IPS-NIHi11 (cell line): Measurements from ENCODE around the gene PTPRG.

ENCODE experiments used
- DNase-seq: peaks from one replicate; pipeline ENCODE4 v3.0.0; 2012; ENCODE audit warnings: mixed read lengths, low spot score

The PTPRG gene

DNA sequence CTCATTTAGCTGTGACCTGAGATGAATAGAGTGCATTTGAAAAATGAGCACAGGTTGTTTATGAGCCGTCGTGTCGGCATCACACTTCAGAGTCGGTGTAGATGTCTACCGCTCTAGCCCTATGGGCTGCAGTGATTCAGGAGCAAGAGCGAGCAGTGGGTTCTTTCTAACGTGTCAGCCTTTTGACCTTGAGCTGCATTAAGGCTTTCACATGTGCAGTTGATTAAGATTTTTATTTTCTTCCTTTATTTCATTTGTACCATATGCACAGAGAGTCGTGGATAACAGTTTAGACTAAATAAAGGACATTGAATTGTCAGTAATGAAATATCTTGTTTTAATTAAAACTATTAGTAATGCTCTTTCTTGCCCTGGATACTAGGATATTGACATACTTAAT lies 368.2 kb downstream of the PTPRG start:
- no peak for DNase-seq

DNA sequence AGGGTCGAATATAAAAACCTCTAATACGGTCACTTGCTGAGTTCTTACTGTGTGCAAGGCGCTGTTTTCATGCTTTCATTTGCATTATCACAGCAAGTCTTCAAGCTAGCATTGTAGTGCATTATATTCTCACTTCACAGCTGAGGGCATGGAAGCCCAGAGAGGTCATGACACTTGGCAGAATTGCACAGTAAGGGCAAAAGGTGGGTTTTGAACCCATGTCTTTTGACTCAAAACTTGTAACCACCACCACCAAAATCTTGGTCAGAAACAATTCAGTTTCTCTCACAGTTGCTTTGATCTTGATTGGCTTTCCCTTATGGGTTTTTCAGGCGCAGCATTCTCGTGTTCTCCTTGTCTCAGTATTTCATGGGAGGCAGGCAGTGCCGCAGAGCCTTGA lies 371.1 kb downstream of the PTPRG start:
- no peak for DNase-seq

DNA sequence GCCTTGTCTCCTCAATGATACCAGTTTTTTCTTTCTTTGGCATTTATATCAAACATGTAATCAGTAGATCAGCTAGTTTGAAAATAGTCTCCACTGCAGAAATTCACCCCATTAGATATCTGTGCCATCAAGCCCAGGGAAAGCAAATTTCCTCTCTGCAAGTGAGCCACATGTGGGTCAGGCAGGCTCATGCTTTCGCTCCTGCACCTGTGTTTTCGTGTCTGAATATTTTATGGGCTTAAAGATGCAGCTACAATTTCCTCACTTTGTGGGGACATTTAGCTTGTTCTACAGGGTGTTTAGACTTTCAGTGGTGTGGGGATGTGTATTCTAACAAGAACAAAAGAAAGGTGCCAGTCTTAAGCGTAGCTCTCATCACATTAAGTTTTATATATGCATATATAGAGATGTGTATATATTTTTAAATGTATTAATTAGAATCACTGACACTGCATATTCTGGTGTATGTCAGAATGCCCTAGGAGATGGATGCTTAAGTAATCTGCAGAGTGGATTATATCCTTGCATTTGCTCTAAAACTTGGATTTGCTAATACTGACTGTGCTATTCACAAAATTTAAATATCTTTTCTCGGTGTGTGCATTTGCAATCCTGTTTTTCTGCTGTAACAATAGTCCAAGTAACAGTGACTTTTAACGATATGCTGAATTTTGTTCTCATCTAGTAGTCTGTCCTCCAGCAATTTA lies 372.6 kb downstream of the PTPRG start:
- DNase-seq: no peak

DNA sequence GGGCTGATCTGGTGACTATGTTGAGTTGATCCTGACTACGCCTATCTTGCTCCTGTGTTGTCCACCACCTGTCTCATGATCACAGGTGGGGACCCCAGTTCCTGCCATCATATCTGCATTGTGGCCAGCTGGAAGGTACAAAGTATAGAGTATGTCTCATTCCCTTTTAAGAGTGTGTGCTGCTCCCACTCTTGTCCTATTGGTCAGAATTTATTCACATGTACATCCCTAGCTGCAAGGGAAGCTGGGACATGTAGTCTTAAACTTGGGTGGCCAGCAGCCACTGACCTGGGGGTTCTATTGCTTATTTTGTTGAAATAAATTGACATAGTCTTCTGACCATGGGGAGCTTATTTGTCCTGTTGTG lies 373.1 kb downstream of the PTPRG start:
- no peak for DNase-seq

DNA sequence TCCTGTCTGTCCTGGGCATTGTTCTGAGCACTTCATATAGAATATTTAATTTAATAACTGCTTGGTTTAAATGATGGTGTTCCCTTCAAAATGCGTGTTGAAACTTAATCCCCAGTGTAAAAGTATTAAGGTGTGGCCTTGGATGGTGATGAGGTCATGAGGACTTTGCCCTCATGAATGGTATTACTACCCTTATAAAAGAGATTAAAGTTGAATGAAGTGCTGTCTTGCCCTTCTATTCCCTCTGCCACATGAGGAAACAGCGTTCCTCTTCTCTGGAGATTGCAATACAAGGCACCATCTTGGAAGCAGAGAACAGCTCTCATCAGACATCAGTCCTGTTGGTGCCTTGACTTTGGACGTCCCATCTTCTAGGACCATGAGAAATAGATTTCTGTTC lies 374.4 kb downstream of the PTPRG start:
- DNase-seq: no peak

DNA sequence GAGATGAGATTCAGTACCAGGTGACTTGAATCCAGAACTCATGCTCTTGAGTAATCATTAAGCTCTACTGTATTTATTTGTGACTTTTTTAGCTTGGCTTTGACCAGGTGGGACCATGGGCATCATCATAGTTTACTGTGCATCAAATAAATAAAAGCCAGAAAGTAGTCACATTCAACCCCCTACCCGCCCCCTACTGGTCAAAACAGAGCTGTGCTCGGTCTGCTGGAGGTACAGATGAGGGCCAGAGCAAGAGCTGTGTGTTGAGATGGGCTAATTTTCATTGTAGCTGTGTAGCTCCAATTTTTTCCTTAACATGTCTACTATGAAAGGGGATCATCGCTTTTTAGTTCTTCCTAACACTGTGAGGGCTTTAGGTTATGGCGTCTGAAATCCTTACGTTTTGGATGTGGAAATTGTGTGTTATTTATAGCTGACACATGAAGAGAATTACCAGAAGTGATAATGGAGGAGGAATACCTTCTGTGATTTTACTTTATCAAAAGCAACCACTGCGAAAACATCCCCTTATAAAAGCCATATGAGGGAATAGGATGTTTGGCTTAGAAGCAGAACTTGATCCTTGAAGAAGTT lies 375.1 kb downstream of the PTPRG start:
- peak; percentile 49 for DNase-seq

DNA sequence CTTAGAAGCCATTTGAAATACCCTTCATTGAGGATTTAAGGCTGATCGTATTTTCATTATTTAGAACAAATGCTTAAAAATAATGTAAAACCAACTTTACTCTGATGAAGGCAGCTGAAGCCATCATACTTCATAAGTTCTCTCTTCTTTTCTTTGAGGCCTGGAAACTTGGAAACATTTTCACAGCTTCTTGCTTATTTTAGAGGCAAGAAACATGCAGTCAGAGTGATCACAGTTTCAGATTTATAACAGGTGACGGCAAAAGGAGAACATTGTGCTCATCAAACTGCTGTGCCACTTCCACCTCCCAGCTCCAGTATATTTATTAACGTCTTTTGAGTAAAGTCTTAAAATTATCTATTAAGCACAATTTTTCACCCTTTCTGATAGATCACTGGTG lies 376.1 kb downstream of the PTPRG start:
- no peak for DNase-seq

DNA sequence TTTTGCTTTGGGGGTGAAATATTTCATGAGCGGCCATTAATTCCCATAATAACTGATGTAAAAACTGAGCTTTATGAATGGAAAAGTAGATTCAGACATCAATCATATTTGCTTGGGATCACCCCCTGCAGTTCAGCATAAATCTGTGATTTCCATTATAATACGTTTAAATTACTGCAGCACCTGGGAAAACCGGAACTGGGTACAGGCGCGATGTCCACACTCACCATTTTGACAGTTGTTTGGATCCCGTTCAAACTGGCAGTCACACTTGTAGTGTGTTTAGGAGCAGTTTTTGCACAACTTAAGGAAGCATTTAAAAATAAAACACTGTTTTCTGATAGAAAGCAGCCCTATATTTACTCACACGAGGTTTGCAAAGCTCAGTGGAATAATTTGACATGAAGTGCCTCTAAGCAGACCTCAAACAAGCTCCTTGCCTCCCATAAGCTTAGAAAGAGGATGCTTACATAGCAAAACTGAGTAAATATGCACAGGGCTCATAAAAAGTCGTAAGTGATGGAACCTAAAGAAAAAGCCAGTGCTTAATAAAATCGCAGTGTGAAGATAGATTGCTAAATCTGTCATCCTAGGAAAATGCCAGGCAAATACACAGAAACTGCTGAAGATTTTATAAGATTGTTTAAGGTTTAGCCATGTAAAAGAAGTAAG lies 377.6 kb downstream of the PTPRG start:
- DNase-seq: no peak

DNA sequence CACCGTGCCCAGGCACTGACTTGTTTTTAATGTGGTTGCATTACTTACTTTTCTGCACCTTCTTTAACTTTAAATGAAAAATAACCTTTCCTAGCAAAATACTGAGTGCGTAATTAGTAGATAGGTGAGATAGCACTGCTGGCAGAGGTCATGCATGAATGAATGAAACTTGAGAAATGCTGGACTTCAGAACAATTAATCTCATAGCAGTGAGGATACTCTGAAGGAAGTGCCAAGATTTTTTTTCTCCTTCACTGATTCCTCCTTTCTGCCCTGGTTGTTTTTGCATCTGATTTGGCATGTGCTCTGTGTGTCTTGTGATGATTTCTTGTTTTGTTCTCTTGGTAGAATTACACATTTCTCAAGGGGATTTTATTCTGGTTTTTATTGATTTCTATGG lies 378.9 kb downstream of the PTPRG start:
- peak; percentile 19 for DNase-seq

DNA sequence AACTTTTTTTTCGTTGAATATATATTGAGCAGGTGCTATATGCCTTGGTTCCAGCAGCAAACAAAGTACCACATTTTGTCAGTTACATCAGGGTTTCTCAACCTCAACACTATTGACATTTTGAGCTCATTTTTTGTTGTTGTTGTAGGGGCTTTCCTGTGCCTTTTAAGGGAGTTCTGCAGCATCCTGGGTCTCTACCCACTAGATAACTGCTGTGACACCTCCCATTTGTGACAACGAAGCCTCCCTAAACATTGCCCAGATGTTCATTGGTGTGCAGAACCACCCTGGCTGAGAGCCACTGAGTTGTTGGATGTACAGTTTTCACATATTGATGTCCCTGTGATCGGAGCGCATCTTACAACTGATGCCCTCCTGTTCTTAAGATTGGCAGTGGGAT lies 382.6 kb downstream of the PTPRG start:
- no peak for DNase-seq

DNA sequence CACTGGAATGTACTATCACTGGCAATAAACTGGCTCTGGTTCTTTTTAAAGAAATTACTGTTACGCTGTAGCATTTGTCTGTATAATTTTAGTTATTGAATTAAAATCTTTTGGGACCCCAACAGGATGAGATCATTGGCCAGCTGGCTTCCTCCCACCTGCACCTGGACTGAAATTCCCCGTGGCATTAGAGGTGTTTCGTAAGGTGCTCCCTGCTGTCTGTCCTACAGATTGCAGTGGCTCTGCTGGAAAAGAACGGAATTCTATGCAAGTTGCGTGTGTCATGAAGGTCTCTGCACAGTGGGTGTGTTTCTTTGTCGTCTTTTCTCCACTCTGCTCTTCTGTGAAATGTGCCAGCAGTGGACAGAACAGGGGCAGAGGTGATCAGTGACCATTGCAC lies 383.4 kb downstream of the PTPRG start:
- peak; percentile 19 for DNase-seq

DNA sequence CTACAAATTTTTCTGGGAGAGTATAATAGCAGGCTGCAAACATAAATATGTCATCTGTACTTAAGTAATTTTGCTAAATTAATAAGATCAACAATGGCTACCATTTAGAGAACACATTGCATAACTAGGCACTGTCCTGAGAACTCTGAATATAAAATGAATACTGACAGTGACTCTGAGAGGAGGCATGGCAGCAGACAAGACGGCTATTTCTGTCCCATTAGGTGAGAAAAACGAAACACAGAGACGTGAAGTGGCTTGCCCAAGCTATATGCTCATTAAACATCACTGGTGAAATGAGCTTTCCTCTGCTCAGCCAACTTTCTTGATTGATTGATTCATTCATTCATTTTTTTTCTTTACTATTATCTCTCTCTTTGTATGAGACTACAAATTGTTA lies 384.3 kb downstream of the PTPRG start:
- DNase-seq: no peak

DNA sequence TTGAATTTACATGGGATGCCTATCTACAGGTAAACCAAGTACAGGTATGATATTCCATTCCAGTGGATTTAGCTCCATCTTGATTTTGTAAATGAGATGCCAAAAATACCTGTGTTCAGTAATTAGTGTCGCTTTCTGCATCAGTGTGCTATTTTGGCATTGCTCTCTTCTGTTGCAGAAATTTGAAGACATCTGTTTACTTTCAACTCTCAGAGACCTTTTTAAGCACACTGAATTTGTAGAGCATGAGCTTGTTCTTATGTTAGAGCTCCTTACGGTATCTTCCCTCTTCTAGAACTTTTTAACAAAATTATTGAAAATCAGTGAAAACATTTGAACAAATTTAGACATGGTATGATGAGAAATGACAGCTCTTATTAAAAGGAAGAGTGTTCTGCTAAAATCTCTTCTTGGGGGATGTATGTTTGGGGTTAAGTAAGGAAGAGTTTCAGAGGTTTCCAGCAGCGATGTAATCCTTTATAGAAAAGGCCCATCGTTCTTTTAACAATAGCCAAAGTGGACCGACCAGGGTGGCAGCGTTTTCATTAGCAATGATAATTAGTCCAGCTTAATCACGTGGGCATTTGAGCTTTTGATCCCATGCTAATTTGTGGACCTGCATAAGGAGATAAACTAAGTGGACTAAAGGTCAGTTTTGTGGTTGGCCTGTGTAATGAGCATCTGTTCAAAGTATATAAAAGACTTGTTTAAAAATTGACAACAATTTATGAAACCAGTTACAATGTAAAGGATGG lies 385.4 kb downstream of the PTPRG start:
- DNase-seq: peak; percentile 24

DNA sequence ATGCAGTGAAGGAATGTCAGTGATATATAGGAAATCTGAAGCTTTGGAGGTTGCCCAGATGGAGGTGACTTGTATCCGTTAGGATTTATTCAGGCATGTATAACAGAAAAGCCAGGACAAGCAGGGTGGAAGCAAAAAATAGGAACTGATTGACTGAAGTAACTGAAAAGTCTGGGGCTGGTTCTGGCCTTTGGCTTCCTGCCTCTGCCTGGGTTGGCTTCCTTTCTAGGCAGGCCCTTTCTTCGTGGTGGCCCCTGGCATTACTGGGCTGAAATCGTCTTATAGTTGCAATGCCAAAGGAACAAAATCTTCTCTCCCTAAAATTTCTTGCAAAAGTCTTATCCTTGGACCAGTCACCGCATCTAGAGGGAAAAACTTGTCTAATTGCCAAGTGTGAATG lies 386.1 kb downstream of the PTPRG start:
- DNase-seq: no peak

DNA sequence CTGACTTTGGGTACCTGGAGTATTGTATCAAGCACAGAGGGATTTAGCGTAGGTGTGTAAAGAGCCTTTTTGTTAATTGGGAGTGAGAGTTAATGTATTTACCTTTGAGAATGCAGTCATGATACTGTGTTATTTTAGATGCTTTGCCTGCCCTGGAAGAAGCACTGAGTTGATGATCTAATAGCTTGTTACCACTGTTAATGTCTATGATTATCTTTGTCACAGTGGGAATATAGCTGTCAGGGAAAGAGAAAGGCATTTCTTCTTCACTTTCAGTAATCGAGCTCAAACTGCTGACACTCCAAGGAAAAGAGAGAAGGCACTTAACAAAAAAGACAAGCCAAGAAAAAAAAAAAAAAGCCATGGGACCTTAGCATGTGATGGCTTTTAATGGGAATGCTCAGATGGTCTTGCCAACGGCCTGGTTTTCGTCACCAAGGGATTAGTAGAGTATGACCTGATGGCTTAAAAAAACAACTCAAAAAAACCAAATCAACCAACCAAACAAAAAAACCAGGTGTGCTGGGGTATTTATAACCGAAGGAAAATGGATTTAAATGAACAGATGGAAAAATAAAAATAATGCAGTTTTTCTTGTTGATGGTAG lies 387.4 kb downstream of the PTPRG start:
- no peak for DNase-seq

DNA sequence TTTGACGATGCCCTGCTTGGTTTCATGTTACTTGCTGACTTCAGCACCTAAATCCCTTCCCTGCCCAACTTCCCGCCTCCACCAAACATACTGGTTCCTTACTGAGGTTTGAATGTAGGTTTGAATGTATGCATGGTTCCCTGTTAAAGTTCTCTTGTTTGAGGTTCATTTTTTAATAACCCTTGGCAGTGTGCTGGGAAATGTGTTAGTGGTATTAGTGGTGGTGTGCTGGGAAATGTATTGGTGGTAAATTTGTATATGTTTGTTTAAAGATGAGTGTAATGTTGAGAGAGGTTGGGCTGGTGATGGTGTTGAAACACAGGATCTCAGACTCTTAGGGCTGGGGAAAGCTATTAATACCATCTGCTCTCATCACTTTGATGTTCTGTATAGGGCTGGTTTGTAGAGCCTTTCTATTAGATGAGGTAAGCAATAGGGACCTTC lies 392.7 kb downstream of the PTPRG start:
- peak; percentile 24 for DNase-seq

DNA sequence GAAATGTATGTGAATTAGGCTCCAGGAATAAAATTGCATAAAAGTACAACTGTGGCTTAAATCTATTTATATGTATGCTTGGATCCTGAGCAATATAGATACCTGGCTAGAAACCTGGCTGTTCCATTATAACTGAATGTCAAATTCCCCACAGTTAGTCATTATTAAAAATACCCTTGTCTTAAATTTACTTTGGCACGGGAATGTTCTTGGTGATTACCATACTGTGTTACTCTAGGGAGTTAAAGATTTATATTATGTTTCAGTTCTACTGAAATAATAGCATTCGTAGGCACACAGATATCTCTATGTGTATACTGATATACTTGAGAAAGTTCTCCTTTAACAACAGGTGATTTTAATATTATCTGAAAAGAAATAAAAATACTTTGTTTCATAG lies 394.1 kb downstream of the PTPRG start:
- no peak for DNase-seq

DNA sequence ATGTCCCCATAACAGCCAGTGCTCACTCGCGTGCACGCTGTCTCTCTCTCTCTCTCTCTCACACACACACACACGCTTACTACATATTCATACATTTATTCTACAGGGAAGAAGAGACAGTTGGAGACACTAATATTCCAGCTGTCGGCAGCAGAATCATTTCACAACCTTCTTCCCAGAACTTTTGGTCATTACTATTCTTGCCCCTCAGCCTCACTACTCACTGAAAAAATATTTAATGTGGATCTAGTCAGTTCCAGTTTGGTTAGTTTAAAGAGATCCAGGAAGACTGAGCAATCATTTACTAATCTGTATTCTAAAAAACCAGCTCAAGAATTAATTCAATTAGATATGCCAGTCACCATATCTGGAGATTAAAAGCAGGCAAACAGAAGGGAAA lies 394.9 kb downstream of the PTPRG start:
- DNase-seq: no peak

DNA sequence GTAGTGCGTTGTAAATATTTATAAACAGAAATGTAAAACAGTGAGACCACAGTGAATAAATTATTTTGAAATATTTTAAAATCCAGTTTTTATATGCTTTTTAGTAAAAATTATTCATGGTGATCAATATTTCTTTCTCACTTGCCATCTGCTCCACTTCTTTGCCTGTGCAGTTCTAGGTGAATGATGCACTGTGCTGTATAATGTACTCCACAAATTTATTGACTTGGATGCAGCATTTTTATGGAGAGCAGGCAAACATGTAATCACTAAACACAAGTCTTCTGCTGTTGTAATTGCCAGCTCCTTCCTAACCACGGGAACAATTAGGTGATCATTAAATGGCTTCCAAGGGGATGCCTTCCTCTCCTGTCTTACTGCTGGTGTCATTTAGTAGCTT lies 395.9 kb downstream of the PTPRG start:
- no peak for DNase-seq

DNA sequence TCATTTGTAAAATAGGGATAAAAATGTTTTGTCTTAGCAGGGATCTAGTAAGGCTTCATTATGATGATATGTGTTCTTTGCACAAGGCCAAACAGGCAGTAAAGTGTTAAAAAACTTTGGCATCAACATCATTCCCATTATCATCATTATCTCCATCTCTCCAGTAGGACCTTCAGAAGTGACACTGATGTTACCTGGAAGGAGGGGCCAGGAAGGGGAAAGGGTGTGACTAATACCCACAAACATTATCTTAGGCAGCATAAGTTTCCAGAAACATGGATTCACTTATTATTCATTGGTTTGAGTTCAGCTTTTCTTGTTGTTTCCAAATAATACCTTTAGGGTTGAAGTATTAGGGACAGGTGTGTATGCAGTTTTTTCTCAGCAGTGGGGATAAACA lies 399.6 kb downstream of the PTPRG start:
- DNase-seq: no peak

DNA sequence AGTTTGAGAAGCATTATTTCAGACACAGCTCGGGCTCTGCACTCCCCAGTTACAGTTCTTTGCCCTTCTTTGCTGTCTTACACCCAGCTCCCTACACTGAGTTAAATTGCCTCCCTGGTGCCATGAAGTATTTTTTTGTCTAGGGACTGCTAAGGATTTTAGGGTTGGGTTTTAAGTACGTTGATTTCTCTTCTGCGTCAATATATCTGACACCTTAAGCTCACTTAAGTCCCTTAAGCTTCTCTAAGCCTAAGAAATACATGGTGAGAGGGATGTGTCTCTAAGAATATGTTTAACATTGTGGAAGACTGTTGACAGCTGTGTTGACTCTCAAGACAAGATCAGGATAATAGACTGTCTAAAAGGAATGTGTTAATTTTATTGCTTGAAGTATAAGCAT lies 400.5 kb downstream of the PTPRG start:
- no peak for DNase-seq

DNA sequence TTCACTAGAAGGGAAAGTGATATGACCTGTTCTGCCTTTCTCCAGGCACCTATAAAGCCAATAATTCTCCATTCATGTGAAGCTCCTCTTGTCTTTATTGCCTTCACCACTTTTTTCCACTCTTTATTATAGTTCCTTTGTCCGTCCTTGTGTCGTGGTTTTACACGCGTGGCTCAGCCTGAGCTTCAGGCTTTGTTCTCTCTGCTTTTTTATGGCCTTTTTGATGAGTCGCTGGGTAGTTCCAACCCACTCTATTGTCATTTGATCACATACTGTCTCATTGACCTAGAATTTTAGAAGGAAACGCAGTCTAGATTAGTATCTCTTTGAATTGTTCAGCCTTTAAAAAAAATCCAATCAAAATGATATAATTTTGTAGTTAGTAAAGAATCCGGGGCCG lies 403.2 kb downstream of the PTPRG start:
- DNase-seq: no peak

DNA sequence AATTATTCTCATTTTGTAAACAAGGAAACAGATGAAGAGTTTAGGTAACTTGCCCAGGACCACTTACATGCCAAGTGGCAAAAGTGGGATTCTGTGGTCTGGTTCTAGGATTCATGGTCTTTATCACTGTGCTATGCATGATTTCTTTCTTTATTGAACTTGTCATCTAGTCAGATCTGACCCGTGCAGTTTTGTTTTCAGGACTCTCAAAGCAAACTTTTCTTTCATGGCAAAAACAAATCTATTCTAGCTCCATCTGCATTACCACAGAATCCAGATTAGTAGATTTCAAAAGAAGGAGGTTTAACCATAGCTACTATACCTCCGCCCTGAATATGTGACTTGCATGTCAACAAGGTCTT lies 404.4 kb downstream of the PTPRG start:
- no peak for DNase-seq
